Neural cell (in vitro differentiated cells): ENCODE results near the gene DNAL1. TPM values are rescaled to one million over a fixed set of nuclear protein-coding genes. Genes with fewer than 3 reads are reported as not detected.

Experiments
- H2AFZ ChIP-seq: fragments of 200-600, 300-800 bp; sonication (generic), shearing (Covaris generic); 2 replicates; pipeline ENCODE4 v1.6.0; 2014; ENCODE audit warnings: low read depth, mild to moderate bottlenecking, antibody characterized with exemption, low read length, moderate library complexity
- H3F3A ChIP-seq: fragments of 200-600 bp; shearing (Covaris generic); 2 replicates; pipeline ENCODE4 v1.6.1; 2016; ENCODE audit warnings: mild to moderate bottlenecking, moderate library complexity, mixed read lengths, antibody characterized with exemption, low read length; ENCODE audit not compliant: insufficient read depth, poor library complexity, severe bottlenecking
- H3K27ac ChIP-seq: fragments of 200-600, 300-800 bp; sonication (generic), shearing (Covaris generic); 2 replicates; pipeline ENCODE4 v1.5.1; 2014; ENCODE audit warnings: mild to moderate bottlenecking, low read length, moderate library complexity
- H3K27me3 ChIP-seq: fragments of 300-800, 200-600 bp; sonication (generic), shearing (Covaris generic); 2 replicates; pipeline ENCODE4 v1.6.0; 2014; ENCODE audit warnings: mild to moderate bottlenecking, low read depth, low read length, moderate library complexity; ENCODE audit not compliant: insufficient read depth
- H3K36me3 ChIP-seq: fragments of 300-800, 200-600 bp; sonication (generic), shearing (Covaris generic); 2 replicates; pipeline ENCODE4 v1.5.1; 2014; ENCODE audit warnings: mild to moderate bottlenecking, antibody characterized with exemption, low read length, moderate library complexity; ENCODE audit not compliant: insufficient read depth
- H3K4me2 ChIP-seq: fragments of 300-800, 200-600 bp; sonication (generic), shearing (Covaris generic); 2 replicates; pipeline ENCODE4 v1.6.0; 2014; ENCODE audit warnings: mild to moderate bottlenecking, low read length
- H3K4me3 ChIP-seq: fragments of 300-800, 200-600 bp; sonication (generic), shearing (Covaris generic); 2 replicates; pipeline ENCODE4 v1.5.1; 2014; ENCODE audit warnings: mild to moderate bottlenecking, low read length, moderate library complexity
- H3K79me2 ChIP-seq: fragments of 200-600 bp; shearing (Covaris generic); replicated peaks from 2 replicates; pipeline ENCODE4 v1.6.0; 2014; ENCODE audit warnings: mild to moderate bottlenecking, low read length, moderate library complexity; ENCODE audit not compliant: insufficient read depth
- H3K9ac ChIP-seq: fragments of 300-800, 200-600 bp; sonication (generic), shearing (Covaris generic); 2 replicates; pipeline ENCODE4 v1.6.1; 2016; ENCODE audit warnings: mild to moderate bottlenecking, low read length, mixed read lengths
- H3K9me2 ChIP-seq: fragments of 200-600 bp; shearing (Covaris generic); 2 replicates; pipeline ENCODE4 v1.6.1; 2016; ENCODE audit warnings: mild to moderate bottlenecking, low read length, mixed read lengths; ENCODE audit not compliant: insufficient read depth
- H3K9me3 ChIP-seq: fragments of 200-600, 300-800 bp; sonication (generic), shearing (Covaris generic); 2 replicates; pipeline ENCODE4 v1.6.1; 2016; ENCODE audit warnings: mild to moderate bottlenecking, mixed run types, low read length, moderate library complexity, mixed read lengths
- H4K20me1 ChIP-seq: fragments of 200-600 bp; shearing (Covaris generic); 2 replicates; pipeline ENCODE4 v1.6.1; 2016; ENCODE audit warnings: mild to moderate bottlenecking, mixed run types; ENCODE audit not compliant: insufficient read depth
- CTCF ChIP-seq: fragments of 450-650 bp; IDR thresholded peaks from 2 replicates; pipeline ENCODE4 v1.5.1; 2014; ENCODE audit warnings: antibody characterized with exemption, mild to moderate bottlenecking, moderate library complexity; ENCODE audit not compliant: poor library complexity, severe bottlenecking
- EP300 ChIP-seq: fragments of 450-650 bp; conservative IDR thresholded peaks from 2 replicates; pipeline ENCODE4 v1.6.1; 2014; ENCODE audit warnings: antibody characterized with exemption, mild to moderate bottlenecking, moderate library complexity; ENCODE audit not compliant: poor library complexity, severe bottlenecking
- EZH2 ChIP-seq: fragments of 200-600, 300-800 bp; shearing (Covaris generic), sonication (generic); IDR thresholded peaks from 2 replicates; pipeline ENCODE4 v1.6.1; 2014; ENCODE audit warnings: antibody characterized with exemption, low read length, borderline replicate concordance, mild to moderate bottlenecking; ENCODE audit not compliant: insufficient read depth, poor library complexity, severe bottlenecking
- MXI1 ChIP-seq: fragments of 450-650 bp; conservative IDR thresholded peaks from 2 replicates; pipeline ENCODE4 v1.6.1; 2014; ENCODE audit warnings: antibody characterized with exemption, mild to moderate bottlenecking; ENCODE audit not compliant: poor library complexity, severe bottlenecking
- POLR2AphosphoS5 ChIP-seq: IDR thresholded peaks from 2 replicates; pipeline ENCODE4 v1.6.1; 2012
- RAD21 ChIP-seq: fragments of 450-650 bp; conservative IDR thresholded peaks from 2 replicates; pipeline ENCODE4 v1.6.1; 2014; ENCODE audit warnings: antibody characterized with exemption, mild to moderate bottlenecking, moderate library complexity
- REST ChIP-seq: IDR thresholded peaks from 2 replicates; pipeline ENCODE4 v1.6.1; 2012; ENCODE audit warnings: borderline replicate concordance
- SMC3 ChIP-seq: fragments of 450-650 bp; conservative IDR thresholded peaks from 2 replicates; pipeline ENCODE4 v1.6.1; 2014; ENCODE audit warnings: antibody characterized with exemption, mild to moderate bottlenecking, moderate library complexity; ENCODE audit not compliant: poor library complexity
- TAF1 ChIP-seq: IDR thresholded peaks from 2 replicates; pipeline ENCODE4 v1.6.1; 2012; ENCODE audit warnings: low read depth
- polyA plus RNA-seq: library from polyadenylated mRNA; depleted of rRNA; stranded (reverse); fragments of >200 nt; gene quantifications from 2 replicates; pipeline ENCODE4 v1.2.3, GENCODE V29; 2014

DNAL1 gene
- polyA plus RNA-seq, 1 donor from 2014 or later = 33.4 TPM

- Histone ChIP-seq H3K9me3 (no peaks in the 10 kb centered on the region), H3K36me3 (no peaks in the 10 kb centered on the region), H2AFZ (no peak overlapping the region), H3K27ac (no peak overlapping the region), H4K20me1 (no peaks in the 10 kb centered on the region), H3K9ac (no peak overlapping the region), H3F3A (no peaks in the 10 kb centered on the region), H3K4me3 (no peak overlapping the region), H3K79me2 (no peaks in the 10 kb centered on the region), H3K4me2 (no peak overlapping the region), H3K9me2 (no peaks in the 10 kb centered on the region), H3K27me3 (no peaks in the 10 kb centered on the region)
- TF ChIP-seq MXI1 = no peak
- no peak for TF ChIP-seq POLR2AphosphoS5
- no peak for TF ChIP-seq REST
- TF ChIP-seq RAD21 = no peak
- TF ChIP-seq TAF1 = no peak
- no peak for TF ChIP-seq EP300
- no peak for TF ChIP-seq CTCF
- TF ChIP-seq SMC3 = no peak
- no peak for TF ChIP-seq EZH2
Measured at GRCh38 chr14:73723797-73724661, 79.2 kb downstream of the DNAL1 start.

- TF ChIP-seq CTCF = no peak
- TF ChIP-seq EP300 = no peak
- no peak for TF ChIP-seq RAD21
- TF ChIP-seq MXI1 = no peak
- TF ChIP-seq TAF1 = no peak
- TF ChIP-seq EZH2 = no peak
- no peak for TF ChIP-seq REST
- no peak for TF ChIP-seq SMC3
- no peak for TF ChIP-seq POLR2AphosphoS5
- H3K27ac ChIP-seq = no peak overlapping the region
- H3K4me3 ChIP-seq = no peak overlapping the region
- no peaks in the 10 kb centered on the region for H3K36me3 ChIP-seq
- H3K9me2 ChIP-seq = no peaks in the 10 kb centered on the region
- H4K20me1 ChIP-seq = no peaks in the 10 kb centered on the region
- no peaks in the 10 kb centered on the region for H3K79me2 ChIP-seq
- no peaks in the 10 kb centered on the region for H3K27me3 ChIP-seq
- no peak overlapping the region for H2AFZ ChIP-seq
- no peak overlapping the region for H3K4me2 ChIP-seq
- no peaks in the 10 kb centered on the region for H3K9me3 ChIP-seq
- no peaks in the 10 kb centered on the region for H3F3A ChIP-seq
- no peak overlapping the region for H3K9ac ChIP-seq
Measured at GRCh38 chr14:73724696-73725095, 79.9 kb downstream of the DNAL1 start.
